ENCODE data around the gene ZNF618. TPM values are rescaled to one million over a fixed set of nuclear protein-coding genes. Genes with fewer than 3 reads are reported as not detected.

The ZNF618 gene
- polyA plus RNA-seq, 1 of the 3 experiments (the other 2 are of a cell fraction), result 6.2 TPM

DNA sequence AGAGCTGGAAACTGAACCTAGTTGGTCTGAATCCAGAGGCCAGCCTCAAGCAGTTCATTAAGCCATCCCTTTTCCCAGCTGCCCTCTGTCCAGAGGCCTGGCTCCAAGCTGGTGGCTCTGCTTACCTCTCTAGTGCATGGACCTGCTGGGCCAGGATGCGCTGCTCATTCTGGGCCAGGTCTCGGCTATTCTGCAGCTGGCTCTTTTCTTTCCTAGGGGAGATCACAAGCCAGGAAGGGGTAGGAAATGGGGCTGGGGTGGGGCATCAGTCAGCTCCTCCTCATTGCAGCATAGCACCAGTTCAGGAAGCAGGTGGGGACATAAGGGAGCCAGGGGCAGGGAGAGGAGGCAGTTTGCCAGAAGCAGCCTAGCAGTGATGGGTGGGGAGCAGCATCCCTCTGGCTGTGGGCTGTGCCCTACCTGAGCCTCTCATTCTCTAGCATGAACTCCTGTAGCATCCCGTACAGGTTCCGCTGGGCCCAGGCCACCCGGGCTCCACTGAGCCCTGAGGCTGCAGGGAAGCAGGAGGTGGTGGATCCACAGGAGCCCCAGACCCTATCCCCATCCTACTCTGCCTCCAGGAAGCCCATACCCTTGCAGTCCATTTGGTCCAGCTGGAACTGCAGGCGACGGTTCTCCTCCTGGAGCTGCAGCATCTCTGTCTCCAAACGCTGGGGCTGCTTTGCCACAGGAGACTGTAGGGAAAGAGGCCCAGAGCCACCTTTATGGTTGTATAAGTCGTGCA, 217.8 kb downstream of the ZNF618 start (continued):
- TF ChIP-seq, protein P1, sequence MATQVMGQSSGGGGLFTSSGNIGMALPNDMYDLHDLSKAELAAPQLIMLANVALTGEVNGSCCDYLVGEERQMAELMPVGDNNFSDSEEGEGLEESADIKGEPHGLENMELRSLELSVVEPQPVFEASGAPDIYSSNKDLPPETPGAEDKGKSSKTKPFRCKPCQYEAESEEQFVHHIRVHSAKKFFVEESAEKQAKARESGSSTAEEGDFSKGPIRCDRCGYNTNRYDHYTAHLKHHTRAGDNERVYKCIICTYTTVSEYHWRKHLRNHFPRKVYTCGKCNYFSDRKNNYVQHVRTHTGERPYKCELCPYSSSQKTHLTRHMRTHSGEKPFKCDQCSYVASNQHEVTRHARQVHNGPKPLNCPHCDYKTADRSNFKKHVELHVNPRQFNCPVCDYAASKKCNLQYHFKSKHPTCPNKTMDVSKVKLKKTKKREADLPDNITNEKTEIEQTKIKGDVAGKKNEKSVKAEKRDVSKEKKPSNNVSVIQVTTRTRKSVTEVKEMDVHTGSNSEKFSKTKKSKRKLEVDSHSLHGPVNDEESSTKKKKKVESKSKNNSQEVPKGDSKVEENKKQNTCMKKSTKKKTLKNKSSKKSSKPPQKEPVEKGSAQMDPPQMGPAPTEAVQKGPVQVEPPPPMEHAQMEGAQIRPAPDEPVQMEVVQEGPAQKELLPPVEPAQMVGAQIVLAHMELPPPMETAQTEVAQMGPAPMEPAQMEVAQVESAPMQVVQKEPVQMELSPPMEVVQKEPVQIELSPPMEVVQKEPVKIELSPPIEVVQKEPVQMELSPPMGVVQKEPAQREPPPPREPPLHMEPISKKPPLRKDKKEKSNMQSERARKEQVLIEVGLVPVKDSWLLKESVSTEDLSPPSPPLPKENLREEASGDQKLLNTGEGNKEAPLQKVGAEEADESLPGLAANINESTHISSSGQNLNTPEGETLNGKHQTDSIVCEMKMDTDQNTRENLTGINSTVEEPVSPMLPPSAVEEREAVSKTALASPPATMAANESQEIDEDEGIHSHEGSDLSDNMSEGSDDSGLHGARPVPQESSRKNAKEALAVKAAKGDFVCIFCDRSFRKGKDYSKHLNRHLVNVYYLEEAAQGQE (IDR thresholded peaks at IDR 0.05; ENCODE audit: low read depth, low read length), result no peak
- no peak for TF ChIP-seq NFIC (IDR thresholded peaks at IDR 0.05; ENCODE audit: borderline replicate concordance)
- TF ChIP-seq TAF1 (IDR thresholded peaks at IDR 0.05; ENCODE audit: borderline replicate concordance, low read depth, low read length), result no peak
- TF ChIP-seq FOXM1 (IDR thresholded peaks at IDR 0.05; ENCODE audit: low read depth), result no peak
- TF ChIP-seq GABPA (IDR thresholded peaks at IDR 0.05; ENCODE audit: low read depth), result no peak
- no peak for TF ChIP-seq POLR2AphosphoS5 (IDR thresholded peaks at IDR 0.05; ENCODE audit: low read depth, low read length)
- TF ChIP-seq, protein P2, sequence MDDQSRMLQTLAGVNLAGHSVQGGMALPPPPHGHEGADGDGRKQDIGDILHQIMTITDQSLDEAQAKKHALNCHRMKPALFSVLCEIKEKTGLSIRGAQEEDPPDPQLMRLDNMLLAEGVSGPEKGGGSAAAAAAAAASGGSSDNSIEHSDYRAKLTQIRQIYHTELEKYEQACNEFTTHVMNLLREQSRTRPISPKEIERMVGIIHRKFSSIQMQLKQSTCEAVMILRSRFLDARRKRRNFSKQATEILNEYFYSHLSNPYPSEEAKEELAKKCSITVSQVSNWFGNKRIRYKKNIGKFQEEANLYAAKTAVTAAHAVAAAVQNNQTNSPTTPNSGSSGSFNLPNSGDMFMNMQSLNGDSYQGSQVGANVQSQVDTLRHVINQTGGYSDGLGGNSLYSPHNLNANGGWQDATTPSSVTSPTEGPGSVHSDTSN (IDR thresholded peaks at IDR 0.05), result no peak

DNA sequence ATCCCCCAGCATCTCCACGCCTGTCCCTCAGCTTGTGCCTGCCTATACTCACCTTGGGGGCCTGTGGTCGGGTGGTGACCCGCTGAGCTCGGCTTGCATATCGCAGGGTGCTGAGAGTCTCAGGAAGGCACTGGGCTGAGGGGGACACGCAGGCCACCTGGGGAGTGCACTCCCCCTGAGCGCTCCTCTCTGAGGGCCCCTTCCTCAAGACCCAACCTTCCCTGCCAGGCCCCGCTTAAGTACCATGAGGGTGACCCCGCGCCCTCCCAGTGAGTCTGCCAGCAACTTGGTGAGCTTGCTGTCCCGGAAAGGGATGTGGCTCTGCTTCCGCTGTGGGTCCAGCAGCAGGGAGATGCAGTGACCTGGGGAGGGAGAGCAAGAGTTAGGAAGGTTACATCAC, 218.9 kb downstream of the ZNF618 start:
- Histone ChIP-seq H3F3A (replicated peaks; ENCODE audit: insufficient read depth) (no peaks in the 10 kb centered on the region), H3K36me3 (replicated peaks in 1 of 2; ENCODE audit: control insufficient read depth in 1 of 2, insufficient read depth in 2 of 2, low read length in 1 of 2) (no peaks in the 10 kb centered on the region), H3K4me3 (ENCODE audit: low read depth in 2 of 2, low read length in 1 of 2) (no peak overlapping the region), H3K27me3 (ENCODE audit: insufficient read depth) (peaks cover 8% of the 10 kb centered on the region; the same call in 1 of the 2 replicates), H3K9me3 (no peaks in the 10 kb centered on the region), H3K79me2 (ENCODE audit: insufficient read depth) (no peaks in the 10 kb centered on the region), H4K20me1 (ENCODE audit: insufficient read depth) (no peaks in the 10 kb centered on the region), H2AFZ (ENCODE audit: low read depth) (no peak overlapping the region), H3K4me1 (ENCODE audit: control insufficient read depth in 1 of 2, insufficient read depth in 2 of 2, low read depth in 1 of 2, low read length in 1 of 2) (peaks cover 0 to 9% of the 10 kb centered on the region in 2 experiments; a peak in 1 of 4 replicates), H3K27ac (ENCODE audit: low read depth in 2 of 2, low read length in 1 of 2) (no peak overlapping the region), H3K9me2 (no peaks in the 10 kb centered on the region), H3K4me2 (no peak overlapping the region), H3K9ac (no peak overlapping the region)
- ChIA-PET POLR2A (no interaction called here), CTCF (interaction anchor here (0.7 to 9.1 kb wide), 8 partner anchors 12 to 504 kb away, joined by 3 to 66 read pairs (median 4); no protein-coding TSS in a partner anchor)
- WGBS (ENCODE audit: low lambda C conversion rate), result 63% methylated on average over 1 of the region's 12 CpGs
- no peak for DNase-seq
- TF ChIP-seq, protein P3, sequence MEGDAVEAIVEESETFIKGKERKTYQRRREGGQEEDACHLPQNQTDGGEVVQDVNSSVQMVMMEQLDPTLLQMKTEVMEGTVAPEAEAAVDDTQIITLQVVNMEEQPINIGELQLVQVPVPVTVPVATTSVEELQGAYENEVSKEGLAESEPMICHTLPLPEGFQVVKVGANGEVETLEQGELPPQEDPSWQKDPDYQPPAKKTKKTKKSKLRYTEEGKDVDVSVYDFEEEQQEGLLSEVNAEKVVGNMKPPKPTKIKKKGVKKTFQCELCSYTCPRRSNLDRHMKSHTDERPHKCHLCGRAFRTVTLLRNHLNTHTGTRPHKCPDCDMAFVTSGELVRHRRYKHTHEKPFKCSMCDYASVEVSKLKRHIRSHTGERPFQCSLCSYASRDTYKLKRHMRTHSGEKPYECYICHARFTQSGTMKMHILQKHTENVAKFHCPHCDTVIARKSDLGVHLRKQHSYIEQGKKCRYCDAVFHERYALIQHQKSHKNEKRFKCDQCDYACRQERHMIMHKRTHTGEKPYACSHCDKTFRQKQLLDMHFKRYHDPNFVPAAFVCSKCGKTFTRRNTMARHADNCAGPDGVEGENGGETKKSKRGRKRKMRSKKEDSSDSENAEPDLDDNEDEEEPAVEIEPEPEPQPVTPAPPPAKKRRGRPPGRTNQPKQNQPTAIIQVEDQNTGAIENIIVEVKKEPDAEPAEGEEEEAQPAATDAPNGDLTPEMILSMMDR (IDR thresholded peaks at IDR 0.05), result no peak
- TF ChIP-seq, protein P4, sequence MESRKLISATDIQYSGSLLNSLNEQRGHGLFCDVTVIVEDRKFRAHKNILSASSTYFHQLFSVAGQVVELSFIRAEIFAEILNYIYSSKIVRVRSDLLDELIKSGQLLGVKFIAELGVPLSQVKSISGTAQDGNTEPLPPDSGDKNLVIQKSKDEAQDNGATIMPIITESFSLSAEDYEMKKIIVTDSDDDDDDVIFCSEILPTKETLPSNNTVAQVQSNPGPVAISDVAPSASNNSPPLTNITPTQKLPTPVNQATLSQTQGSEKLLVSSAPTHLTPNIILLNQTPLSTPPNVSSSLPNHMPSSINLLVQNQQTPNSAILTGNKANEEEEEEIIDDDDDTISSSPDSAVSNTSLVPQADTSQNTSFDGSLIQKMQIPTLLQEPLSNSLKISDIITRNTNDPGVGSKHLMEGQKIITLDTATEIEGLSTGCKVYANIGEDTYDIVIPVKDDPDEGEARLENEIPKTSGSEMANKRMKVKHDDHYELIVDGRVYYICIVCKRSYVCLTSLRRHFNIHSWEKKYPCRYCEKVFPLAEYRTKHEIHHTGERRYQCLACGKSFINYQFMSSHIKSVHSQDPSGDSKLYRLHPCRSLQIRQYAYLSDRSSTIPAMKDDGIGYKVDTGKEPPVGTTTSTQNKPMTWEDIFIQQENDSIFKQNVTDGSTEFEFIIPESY (IDR thresholded peaks at IDR 0.05; ENCODE audit: borderline replicate concordance, low read depth), result no peak
- TF ChIP-seq FOXM1 (IDR thresholded peaks at IDR 0.05; ENCODE audit: low read depth), result no peak
- no peak for TF ChIP-seq TCF12 (IDR thresholded peaks at IDR 0.05)
- TF ChIP-seq, protein P5, sequence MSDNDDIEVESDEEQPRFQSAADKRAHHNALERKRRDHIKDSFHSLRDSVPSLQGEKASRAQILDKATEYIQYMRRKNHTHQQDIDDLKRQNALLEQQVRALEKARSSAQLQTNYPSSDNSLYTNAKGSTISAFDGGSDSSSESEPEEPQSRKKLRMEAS (IDR thresholded peaks at IDR 0.05; ENCODE audit: low read depth), result no peak
- no peak for TF ChIP-seq ELF1 (IDR thresholded peaks at IDR 0.05)
- TF ChIP-seq, protein P6, sequence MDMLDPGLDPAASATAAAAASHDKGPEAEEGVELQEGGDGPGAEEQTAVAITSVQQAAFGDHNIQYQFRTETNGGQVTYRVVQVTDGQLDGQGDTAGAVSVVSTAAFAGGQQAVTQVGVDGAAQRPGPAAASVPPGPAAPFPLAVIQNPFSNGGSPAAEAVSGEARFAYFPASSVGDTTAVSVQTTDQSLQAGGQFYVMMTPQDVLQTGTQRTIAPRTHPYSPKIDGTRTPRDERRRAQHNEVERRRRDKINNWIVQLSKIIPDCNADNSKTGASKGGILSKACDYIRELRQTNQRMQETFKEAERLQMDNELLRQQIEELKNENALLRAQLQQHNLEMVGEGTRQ (IDR thresholded peaks at IDR 0.05; ENCODE audit: borderline replicate concordance, low read depth, low read length), result no peak
- TF ChIP-seq, protein P2 (IDR thresholded peaks at IDR 0.05), result no peak
- TF ChIP-seq, protein P7, sequence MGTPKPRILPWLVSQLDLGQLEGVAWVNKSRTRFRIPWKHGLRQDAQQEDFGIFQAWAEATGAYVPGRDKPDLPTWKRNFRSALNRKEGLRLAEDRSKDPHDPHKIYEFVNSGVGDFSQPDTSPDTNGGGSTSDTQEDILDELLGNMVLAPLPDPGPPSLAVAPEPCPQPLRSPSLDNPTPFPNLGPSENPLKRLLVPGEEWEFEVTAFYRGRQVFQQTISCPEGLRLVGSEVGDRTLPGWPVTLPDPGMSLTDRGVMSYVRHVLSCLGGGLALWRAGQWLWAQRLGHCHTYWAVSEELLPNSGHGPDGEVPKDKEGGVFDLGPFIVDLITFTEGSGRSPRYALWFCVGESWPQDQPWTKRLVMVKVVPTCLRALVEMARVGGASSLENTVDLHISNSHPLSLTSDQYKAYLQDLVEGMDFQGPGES (IDR thresholded peaks at IDR 0.05; ENCODE audit: low read depth, low read length), result no peak
- TF ChIP-seq NRF1 (IDR thresholded peaks at IDR 0.05; ENCODE audit: low read depth, low read length), result no peak
- no peak for TF ChIP-seq RFX5 (IDR thresholded peaks at IDR 0.05; ENCODE audit: low read length)
- TF ChIP-seq POLR2AphosphoS5 (IDR thresholded peaks at IDR 0.05; ENCODE audit: low read depth, low read length), result no peak
- TF ChIP-seq JUND (IDR thresholded peaks at IDR 0.05), result no peak
- TF ChIP-seq SIN3A (IDR thresholded peaks at IDR 0.05; ENCODE audit: borderline replicate concordance, low read depth, low read length), result no peak
